ENCODE measurements around the gene CACNA1S.

The CACNA1S gene

GRCh38 chr1:201023920-201024624 lies 88.2 kb downstream of the CACNA1S start:
- H3K4me1 ChIP-seq (ENCODE audit: control insufficient read depth, low read length) = peaks cover 82% of the 10 kb centered on the region
- TF ChIP-seq CTCF (IDR thresholded peaks at IDR 0.05; ENCODE audit: low read depth, low read length, poor library complexity, severe bottlenecking) (no peak), EZH2phosphoT487 (IDR thresholded peaks at IDR 0.05; ENCODE audit: borderline replicate concordance, low read length) (no peak)
- peaks cover 15% of the 10 kb centered on the region for H3F3A ChIP-seq (ENCODE audit: control insufficient read depth, insufficient read depth)
- H3K27ac ChIP-seq (ENCODE audit: low read depth, low read length) = no peak overlapping the region
- H4K20me1 ChIP-seq (ENCODE audit: control insufficient read depth, insufficient read depth, low read depth, low read length) = peaks cover 3% of the 10 kb centered on the region; the same call in 1 of the 2 replicates
- no peaks in the 10 kb centered on the region for H3K27me3 ChIP-seq (ENCODE audit: control insufficient read depth, low read length)
- H3K9me3 ChIP-seq (ENCODE audit: control insufficient read depth, insufficient read depth, low read length) = no peaks in the 10 kb centered on the region
- peak overlapping the region; percentile 14; the same call in 1 of the 2 replicates for H3K4me2 ChIP-seq (ENCODE audit: low read length)
- no peaks in the 10 kb centered on the region for H3K9me2 ChIP-seq (replicated peaks; ENCODE audit: control insufficient read depth, low read length)
- H3K36me3 ChIP-seq (ENCODE audit: control insufficient read depth, low read length) = peaks cover 4% of the 10 kb centered on the region; the same call in 1 of the 2 replicates
- peaks cover 27% of the 10 kb centered on the region for H3K79me2 ChIP-seq (ENCODE audit: control insufficient read depth, low read length)
- H3K4me3 ChIP-seq (ENCODE audit: low read length) = no peak overlapping the region

- peaks cover 15% of the 10 kb centered on the region for H3F3A ChIP-seq (ENCODE audit: control insufficient read depth, insufficient read depth)
- H4K20me1 ChIP-seq (ENCODE audit: control insufficient read depth, insufficient read depth, low read depth, low read length) = peaks cover 3% of the 10 kb centered on the region; the same call in 1 of the 2 replicates
- H3K9me3 ChIP-seq (ENCODE audit: control insufficient read depth, insufficient read depth, low read length) = no peaks in the 10 kb centered on the region
- peaks cover 87% of the 10 kb centered on the region for H3K4me1 ChIP-seq (ENCODE audit: control insufficient read depth, low read length)
- H3K27ac ChIP-seq (ENCODE audit: low read depth, low read length) = peak within 1 kb of the TSS; percentile 95
- peak within 1 kb of the TSS; percentile 98 for H3K4me2 ChIP-seq (ENCODE audit: low read length)
- peaks cover 33% of the 10 kb centered on the region for H3K79me2 ChIP-seq (ENCODE audit: control insufficient read depth, low read length)
- peaks cover 4% of the 10 kb centered on the region; the same call in 1 of the 2 replicates for H3K36me3 ChIP-seq (ENCODE audit: control insufficient read depth, low read length)
- TF ChIP-seq CTCF (IDR thresholded peaks at IDR 0.05; ENCODE audit: low read depth, low read length, poor library complexity, severe bottlenecking) (no peak), EZH2phosphoT487 (IDR thresholded peaks at IDR 0.05; ENCODE audit: borderline replicate concordance, low read length) (no peak)
- no peaks in the 10 kb centered on the region for H3K27me3 ChIP-seq (ENCODE audit: control insufficient read depth, low read length)
- peak within 1 kb of the TSS; percentile 84 for H3K4me3 ChIP-seq (ENCODE audit: low read length)
- no peaks in the 10 kb centered on the region for H3K9me2 ChIP-seq (replicated peaks; ENCODE audit: control insufficient read depth, low read length)
Observed at GRCh38 chr1:201023517-201023902, 88.7 kb downstream of the CACNA1S start, which contains the start of gene KIF21B. KIF21B (minus strand) TSS chr1:201023714; CDS start chr1:201023383, 331 bp downstream.

- Histone ChIP-seq H4K20me1 (ENCODE audit: control insufficient read depth, insufficient read depth, low read depth, low read length) (peaks cover 3% of the 10 kb centered on the region; the same call in 1 of the 2 replicates), H3K27me3 (ENCODE audit: control insufficient read depth, low read length) (no peaks in the 10 kb centered on the region), H3K27ac (ENCODE audit: low read depth, low read length) (peak overlapping the region; percentile 95), H3K9me3 (ENCODE audit: control insufficient read depth, insufficient read depth, low read length) (no peaks in the 10 kb centered on the region), H3K36me3 (ENCODE audit: control insufficient read depth, low read length) (peaks cover 4% of the 10 kb centered on the region; the same call in 1 of the 2 replicates), H3K9me2 (replicated peaks; ENCODE audit: control insufficient read depth, low read length) (no peaks in the 10 kb centered on the region), H3K4me2 (ENCODE audit: low read length) (peak overlapping the region; percentile 98), H3K79me2 (ENCODE audit: control insufficient read depth, low read length) (peaks cover 38% of the 10 kb centered on the region), H3F3A (ENCODE audit: control insufficient read depth, insufficient read depth) (peaks cover 15% of the 10 kb centered on the region), H3K4me3 (ENCODE audit: low read length) (peak overlapping the region; percentile 84), H3K4me1 (ENCODE audit: control insufficient read depth, low read length) (peaks cover 92% of the 10 kb centered on the region)
- TF ChIP-seq CTCF (IDR thresholded peaks at IDR 0.05; ENCODE audit: low read depth, low read length, poor library complexity, severe bottlenecking) (peak; percentile 25), EZH2phosphoT487 (IDR thresholded peaks at IDR 0.05; ENCODE audit: borderline replicate concordance, low read length) (no peak)
Observed at GRCh38 chr1:201022820-201023516, 89.3 kb downstream of the CACNA1S start.
